Measurements from ENCODE around the gene ERVFRD-1.

The ERVFRD-1 gene

DNA sequence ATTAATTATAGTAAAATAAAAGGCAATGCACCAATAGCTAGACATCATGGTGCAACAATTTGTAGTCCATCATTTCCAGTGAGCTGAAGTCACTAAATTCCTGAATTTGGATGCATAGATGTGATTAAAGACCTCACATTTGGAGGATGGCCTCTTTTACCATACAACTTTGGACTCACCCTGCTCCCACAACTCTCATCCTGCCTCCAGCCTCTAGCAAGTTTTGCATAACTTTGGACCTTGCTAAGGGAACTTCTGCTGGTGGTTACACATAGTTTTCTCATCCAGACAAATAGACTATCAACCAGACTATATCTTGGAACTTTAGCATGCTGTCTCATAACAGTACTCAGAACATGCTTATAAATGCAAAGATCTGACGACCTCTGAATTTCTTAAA is 54.7 kb downstream of the ERVFRD-1 start:
- no peaks in the 10 kb centered on the region for H3K79me2 ChIP-seq
- no peak overlapping the region for H3K4me3 ChIP-seq (ENCODE audit: low read depth, low read length)
- H3K27ac ChIP-seq, result no peak overlapping the region
- no peaks in the 10 kb centered on the region for H3K27me3 ChIP-seq (ENCODE audit: control insufficient read depth, insufficient read depth, low read length)
- no peak overlapping the region for H3K9ac ChIP-seq
- TF ChIP-seq, protein P1, sequence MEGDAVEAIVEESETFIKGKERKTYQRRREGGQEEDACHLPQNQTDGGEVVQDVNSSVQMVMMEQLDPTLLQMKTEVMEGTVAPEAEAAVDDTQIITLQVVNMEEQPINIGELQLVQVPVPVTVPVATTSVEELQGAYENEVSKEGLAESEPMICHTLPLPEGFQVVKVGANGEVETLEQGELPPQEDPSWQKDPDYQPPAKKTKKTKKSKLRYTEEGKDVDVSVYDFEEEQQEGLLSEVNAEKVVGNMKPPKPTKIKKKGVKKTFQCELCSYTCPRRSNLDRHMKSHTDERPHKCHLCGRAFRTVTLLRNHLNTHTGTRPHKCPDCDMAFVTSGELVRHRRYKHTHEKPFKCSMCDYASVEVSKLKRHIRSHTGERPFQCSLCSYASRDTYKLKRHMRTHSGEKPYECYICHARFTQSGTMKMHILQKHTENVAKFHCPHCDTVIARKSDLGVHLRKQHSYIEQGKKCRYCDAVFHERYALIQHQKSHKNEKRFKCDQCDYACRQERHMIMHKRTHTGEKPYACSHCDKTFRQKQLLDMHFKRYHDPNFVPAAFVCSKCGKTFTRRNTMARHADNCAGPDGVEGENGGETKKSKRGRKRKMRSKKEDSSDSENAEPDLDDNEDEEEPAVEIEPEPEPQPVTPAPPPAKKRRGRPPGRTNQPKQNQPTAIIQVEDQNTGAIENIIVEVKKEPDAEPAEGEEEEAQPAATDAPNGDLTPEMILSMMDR (IDR thresholded peaks at IDR 0.05), result no peak
- no peaks in the 10 kb centered on the region for H3K9me3 ChIP-seq (ENCODE audit: control insufficient read depth, low read length)
- H2AFZ ChIP-seq, result no peak overlapping the region
- H3K4me2 ChIP-seq (ENCODE audit: low read length), result no peak overlapping the region
- no peaks in the 10 kb centered on the region for H3K4me1 ChIP-seq
- H3K36me3 ChIP-seq (ENCODE audit: control insufficient read depth, insufficient read depth, low read length), result no peaks in the 10 kb centered on the region

DNA sequence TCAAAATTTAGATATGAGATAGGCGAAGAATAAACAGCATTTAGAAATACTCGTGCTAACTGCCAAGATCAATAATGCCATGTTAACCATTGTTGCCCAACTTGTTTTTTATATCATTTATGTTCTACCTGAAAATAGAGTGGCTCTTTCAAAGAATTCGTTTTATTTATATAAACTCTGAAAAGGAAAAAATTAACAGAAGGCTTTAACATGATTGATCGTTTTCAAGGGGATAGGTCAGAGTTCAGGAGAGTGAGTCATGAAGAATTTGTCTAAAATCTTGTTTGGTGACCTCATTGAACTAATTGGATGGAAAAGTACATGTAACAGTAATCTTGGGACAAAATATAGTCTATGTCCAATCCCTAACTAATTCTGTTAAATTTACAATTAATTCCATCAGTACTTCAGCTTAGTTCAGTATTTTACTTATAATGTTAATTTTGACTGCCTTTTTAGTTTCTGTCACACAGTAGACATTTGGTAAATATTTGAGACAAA is 56.3 kb downstream of the ERVFRD-1 start:
- Histone ChIP-seq H2AFZ (no peak overlapping the region), H3K4me1 (no peaks in the 10 kb centered on the region), H3K4me2 (ENCODE audit: low read length) (no peak overlapping the region), H3K9me3 (ENCODE audit: control insufficient read depth, low read length) (no peaks in the 10 kb centered on the region), H3K27me3 (ENCODE audit: control insufficient read depth, insufficient read depth, low read length) (no peaks in the 10 kb centered on the region), H3K27ac (no peak overlapping the region), H3K4me3 (ENCODE audit: low read depth, low read length) (no peak overlapping the region), H3K79me2 (no peaks in the 10 kb centered on the region), H3K36me3 (ENCODE audit: control insufficient read depth, insufficient read depth, low read length) (no peaks in the 10 kb centered on the region), H3K9ac (no peak overlapping the region)
- TF ChIP-seq, protein P1 (IDR thresholded peaks at IDR 0.05), result no peak

DNA sequence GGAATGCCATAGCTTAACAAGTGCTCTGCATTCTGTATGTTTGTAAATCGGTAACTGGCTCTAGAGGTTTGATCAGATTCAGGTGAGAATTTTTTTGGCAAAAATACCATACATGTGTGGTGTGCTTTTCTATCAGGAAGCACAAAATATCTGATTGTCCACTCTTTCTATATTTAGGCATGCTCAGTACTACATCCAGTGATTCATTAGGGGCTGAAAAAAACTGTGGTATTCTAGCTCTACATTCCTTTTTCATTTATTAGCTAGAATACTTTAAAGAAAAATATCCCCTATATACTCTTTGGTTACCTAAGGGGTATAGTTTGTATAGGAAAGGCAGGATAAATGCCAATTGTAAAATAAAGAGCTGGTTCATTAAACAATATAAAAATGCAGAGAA is 56.8 kb downstream of the ERVFRD-1 start:
- Histone ChIP-seq H3K27me3 (ENCODE audit: control insufficient read depth, insufficient read depth, low read length) (no peaks in the 10 kb centered on the region), H2AFZ (no peak overlapping the region), H3K79me2 (no peaks in the 10 kb centered on the region), H3K36me3 (ENCODE audit: control insufficient read depth, insufficient read depth, low read length) (no peaks in the 10 kb centered on the region), H3K9me3 (ENCODE audit: control insufficient read depth, low read length) (no peaks in the 10 kb centered on the region), H3K27ac (no peak overlapping the region), H3K9ac (no peak overlapping the region), H3K4me1 (no peaks in the 10 kb centered on the region), H3K4me3 (ENCODE audit: low read depth, low read length) (no peak overlapping the region), H3K4me2 (ENCODE audit: low read length) (no peak overlapping the region)
- TF ChIP-seq, protein P1 (IDR thresholded peaks at IDR 0.05), result no peak

DNA sequence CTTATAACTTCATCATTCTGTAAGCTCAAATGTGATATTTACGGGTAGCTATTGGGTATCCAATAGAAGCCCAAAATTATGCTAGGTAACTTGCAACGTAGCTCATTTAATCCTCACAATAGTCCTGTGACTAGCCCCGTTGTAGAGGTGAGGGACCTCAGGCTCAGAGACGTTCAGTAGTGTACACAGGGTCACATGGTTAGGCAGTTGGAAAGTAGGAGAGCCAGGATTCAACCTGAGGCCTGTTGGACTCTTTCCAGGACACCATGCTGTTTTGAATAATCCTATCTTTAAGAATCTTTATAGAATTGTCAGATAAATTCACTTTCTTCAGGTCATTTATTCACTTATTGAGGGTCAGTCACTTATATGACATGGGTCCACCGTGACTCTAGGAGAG is 58.2 kb downstream of the ERVFRD-1 start:
- H3K4me2 ChIP-seq (ENCODE audit: low read length), result no peak overlapping the region
- no peaks in the 10 kb centered on the region for H3K27me3 ChIP-seq (ENCODE audit: control insufficient read depth, insufficient read depth, low read length)
- H2AFZ ChIP-seq, result peak overlapping the region; percentile 30
- no peak overlapping the region for H3K27ac ChIP-seq
- H3K4me1 ChIP-seq, result no peaks in the 10 kb centered on the region
- no peaks in the 10 kb centered on the region for H3K9me3 ChIP-seq (ENCODE audit: control insufficient read depth, low read length)
- H3K36me3 ChIP-seq (ENCODE audit: control insufficient read depth, insufficient read depth, low read length), result no peaks in the 10 kb centered on the region
- H3K9ac ChIP-seq, result no peak overlapping the region
- no peak overlapping the region for H3K4me3 ChIP-seq (ENCODE audit: low read depth, low read length)
- H3K79me2 ChIP-seq, result no peaks in the 10 kb centered on the region
- TF ChIP-seq, protein P1 (IDR thresholded peaks at IDR 0.05), result no peak

Measured in parathyroid adenoma (tissue), 2 donors.